ENCODE measurements around the gene CSRP1. TPM values are rescaled to one million over a fixed set of nuclear protein-coding genes. Genes with fewer than 3 reads are reported as not detected.

The CSRP1 gene
- total RNA-seq, 1 experiment from 2014 or later: 94.4 TPM

DNA sequence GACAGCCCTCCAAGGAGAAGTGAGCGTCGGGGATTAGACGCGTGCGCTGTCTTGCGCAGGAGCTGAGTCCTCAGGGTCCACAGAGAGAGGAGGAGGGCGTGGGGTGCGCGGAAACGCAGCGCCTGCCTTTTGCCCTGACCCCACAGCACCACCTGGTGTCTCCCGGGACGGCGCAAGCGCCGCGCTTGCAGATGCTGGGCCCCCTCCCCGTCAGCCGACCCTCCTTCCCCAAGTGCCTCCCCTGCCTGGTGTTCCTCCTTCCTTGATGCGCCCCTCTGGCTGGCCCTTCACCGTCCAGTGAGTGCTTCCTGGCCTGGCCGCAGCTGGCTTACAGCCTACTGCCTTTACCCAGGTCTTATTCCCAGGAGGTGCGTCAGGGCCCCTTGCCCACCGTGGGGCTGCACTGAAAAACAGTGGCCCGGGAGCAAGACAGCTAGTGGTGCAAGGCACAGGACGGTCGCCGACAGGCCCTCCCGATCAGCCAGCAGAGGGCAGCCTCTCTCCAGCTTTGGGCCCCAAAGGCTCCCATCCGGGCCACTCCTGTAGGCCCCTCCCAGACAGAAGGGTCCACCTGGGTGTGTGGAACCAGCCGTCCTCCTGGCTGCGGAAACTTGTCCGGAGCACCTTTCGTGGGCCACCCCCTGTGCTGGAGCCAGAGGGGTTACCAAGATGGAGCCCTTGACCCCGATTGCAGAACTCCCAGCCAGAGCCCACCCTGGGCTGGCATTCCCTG lies 25.0 kb downstream of the CSRP1 start:
- Histone ChIP-seq H3K9me3 (ENCODE audit: control insufficient read depth, insufficient read depth, low read depth, low read length) (no peaks in the 10 kb centered on the region), H3K4me1 (ENCODE audit: control insufficient read depth, insufficient read depth, low read length) (peaks cover 14% of the 10 kb centered on the region), H3K27ac (ENCODE audit: low read length) (peak overlapping the region; percentile 70; the same call in 1 of the 2 replicates), H3K36me3 (ENCODE audit: control insufficient read depth, insufficient read depth, low read length) (no peaks in the 10 kb centered on the region), H3K4me3 (ENCODE audit: low read depth in 2 of 2, low read length in 2 of 2) (peak overlapping the region in 1 of 2 experiments; percentile 53; a peak in 2 of 4 replicates), H3K27me3 (ENCODE audit: control insufficient read depth, insufficient read depth, low read length) (no peaks in the 10 kb centered on the region)
- ChIA-PET POLR2A (interaction anchor here (0.8 to 1.7 kb wide), 2 partner anchors 28 to 31 kb away, joined by 3 to 14 read pairs; no protein-coding TSS in a partner anchor), CTCF (interaction anchor here (0.5 to 3.6 kb wide), 12 partner anchors 10 to 653 kb away, joined by 3 to 110 read pairs (median 6); no protein-coding TSS in a partner anchor)
- DNase-seq (ENCODE audit: low read depth, low spot score) (no peak), ATAC-seq (peak; percentile 93)
- intact Hi-C loops (cut with micrococcal nuclease; ENCODE audit: unreplicated experiment) (loop anchor here (1.0 kb wide), 1 partner anchor 31 kb away; no protein-coding TSS in a partner anchor), in situ Hi-C loops (cut with HindIII; ENCODE audit: low pct_unique_long_range_greater_than_20kb, low sequenced_read_pairs) (no loop called here)
- 0 out of 2 replicates have a peak, but pooled peaks have one; percentile 42 for TF ChIP-seq POLR2AphosphoS5 (IDR thresholded peaks at IDR 0.05; ENCODE audit: low read depth, low read length)
- TF ChIP-seq CTCF (IDR thresholded peaks at IDR 0.05): peak; percentile 94
- TF ChIP-seq SIN3A (IDR thresholded peaks at IDR 0.05; ENCODE audit: borderline replicate concordance, insufficient read depth, low read depth, low read length): no peak
- BruUV-seq (replicated peaks): no TSS peak

GRCh38 chr1:201481004-201481380 lies 25.9 kb downstream of the CSRP1 start:
- no peaks in the 10 kb centered on the region for H3K36me3 ChIP-seq (ENCODE audit: control insufficient read depth, insufficient read depth, low read length)
- intact Hi-C loops (cut with micrococcal nuclease; ENCODE audit: unreplicated experiment): no loop called here
- no peaks in the 10 kb centered on the region for H3K27me3 ChIP-seq (ENCODE audit: control insufficient read depth, insufficient read depth, low read length)
- no TSS peak for BruUV-seq (replicated peaks)
- H3K9me3 ChIP-seq (ENCODE audit: control insufficient read depth, insufficient read depth, low read depth, low read length): no peaks in the 10 kb centered on the region
- peak overlapping the region; percentile 40 to 53 for H3K4me3 ChIP-seq (ENCODE audit: low read depth in 2 of 2, low read length in 2 of 2)
- peaks cover 14% of the 10 kb centered on the region for H3K4me1 ChIP-seq (ENCODE audit: control insufficient read depth, insufficient read depth, low read length)
- ATAC-seq (peak; percentile 11; the same call in 1 of the 2 replicates), DNase-seq (ENCODE audit: low read depth, low spot score) (no peak)
- in situ Hi-C loops (cut with HindIII; ENCODE audit: low pct_unique_long_range_greater_than_20kb, low sequenced_read_pairs): no loop called here
- CTCF ChIA-PET: interaction anchor here (0.5 to 3.6 kb wide), 5 partner anchors 33 to 118 kb away, joined by 3 to 110 read pairs (median 6); no protein-coding TSS in a partner anchor
- POLR2A ChIA-PET: interaction anchor here (1.7 kb wide), 1 partner anchor 32 kb away, joined by 14 read pairs; no protein-coding TSS in a partner anchor
- TF ChIP-seq TCF7L2 (IDR thresholded peaks at IDR 0.05; ENCODE audit: low read depth, low read length) (no peak), REST (IDR thresholded peaks at IDR 0.05; ENCODE audit: insufficient read depth in 1 of 2, low read depth in 2 of 2, low read length in 1 of 2) (no peak), POLR2AphosphoS5 (IDR thresholded peaks at IDR 0.05; ENCODE audit: low read depth, low read length) (no peak), CTCF (IDR thresholded peaks at IDR 0.05) (no peak), SIN3A (IDR thresholded peaks at IDR 0.05; ENCODE audit: borderline replicate concordance, insufficient read depth, low read depth, low read length) (no peak)
- no peak overlapping the region for H3K27ac ChIP-seq (ENCODE audit: low read length)

Measured in Panc1 (cell line).